HG03565 (cell line): ENCODE measurements around the gene DSCAM.
"Not testable (repeated sequence)": the region's sequence is repeated elsewhere in the genome, so short reads cannot be mapped to it uniquely, and the experiment has no call there.

Experiments
- ATAC-seq: cut with Tn5 transposase; IDR thresholded peaks from one replicate; pipeline ENCODE4 v1.9.1; 2021; ENCODE audit warnings: mild to moderate bottlenecking, moderate library complexity; ENCODE audit not compliant: unreplicated experiment

Gene DSCAM

GRCh38 chr21:40194185-40194980, 652.6 kb downstream of the DSCAM start:
- ATAC-seq, result no peak

GRCh38 chr21:40191616-40192015, 655.3 kb downstream of the DSCAM start:
- ATAC-seq, result no peak

- no peak for ATAC-seq
Observed at GRCh38 chr21:40191196-40191595, 655.8 kb downstream of the DSCAM start.

GRCh38 chr21:40187946-40188654, 658.9 kb downstream of the DSCAM start:
- ATAC-seq, result no peak

- ATAC-seq, result no peak
Observed at GRCh38 chr21:40187244-40187643, 659.7 kb downstream of the DSCAM start.

- ATAC-seq, result no peak
Observed at GRCh38 chr21:40186045-40186444, 660.9 kb downstream of the DSCAM start.

GRCh38 chr21:40185208-40185607, 661.8 kb downstream of the DSCAM start:
- ATAC-seq, result no peak

- not testable (repeated sequence) for ATAC-seq
Observed at GRCh38 chr21:40182491-40182890, 664.5 kb downstream of the DSCAM start.

- no peak for ATAC-seq
Observed at GRCh38 chr21:40179166-40179565, 667.8 kb downstream of the DSCAM start.

- ATAC-seq, result no peak
Observed at GRCh38 chr21:40178726-40179125, 668.2 kb downstream of the DSCAM start.

- ATAC-seq, result no peak
Observed at GRCh38 chr21:40177979-40178378, 669.0 kb downstream of the DSCAM start.

GRCh38 chr21:40176724-40177123, 670.2 kb downstream of the DSCAM start:
- ATAC-seq, result no peak

GRCh38 chr21:40173816-40174215, 673.1 kb downstream of the DSCAM start:
- ATAC-seq, result no peak

- ATAC-seq, result no peak
Observed at GRCh38 chr21:40169971-40170370, 677.0 kb downstream of the DSCAM start.

- ATAC-seq, result no peak
Observed at GRCh38 chr21:40166291-40166843, 680.6 kb downstream of the DSCAM start.

- ATAC-seq, result no peak
Observed at GRCh38 chr21:40165773-40166070, 681.2 kb downstream of the DSCAM start.

- ATAC-seq, result no peak
Observed at GRCh38 chr21:40164905-40165772, 681.8 kb downstream of the DSCAM start.

- ATAC-seq, result no peak
Observed at GRCh38 chr21:40162075-40162474, 684.9 kb downstream of the DSCAM start.

- no peak for ATAC-seq
Observed at GRCh38 chr21:40160911-40161310, 686.0 kb downstream of the DSCAM start.

- no peak for ATAC-seq
Observed at GRCh38 chr21:40158366-40158765, 688.6 kb downstream of the DSCAM start.

GRCh38 chr21:40155563-40155962, 691.4 kb downstream of the DSCAM start:
- ATAC-seq, result no peak
